ENCODE data around the gene PCDH8. TPM values are rescaled to one million over a fixed set of nuclear protein-coding genes. Genes with fewer than 3 reads are reported as not detected.

Gene PCDH8
- total RNA-seq, 2 experiments from 2014 or later, result not detected

DNA sequence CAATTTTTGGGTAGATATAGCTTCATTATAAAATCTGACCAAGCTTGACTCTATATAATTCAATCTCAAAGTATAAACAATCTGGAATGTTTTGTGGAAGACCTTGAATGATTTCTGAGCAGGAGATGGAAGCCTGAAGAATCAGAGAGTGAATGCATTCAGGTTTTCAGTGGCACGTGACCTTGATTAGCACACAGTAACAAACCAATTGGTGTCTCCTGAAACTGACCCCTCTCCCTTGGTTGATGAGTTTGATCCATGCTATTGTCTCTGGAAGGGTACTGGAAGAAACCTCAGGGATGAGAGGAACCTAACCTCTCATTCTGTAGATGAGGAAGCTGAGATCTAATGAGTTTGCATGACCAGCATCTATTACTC, 39.6 kb downstream of the PCDH8 start:
- Mint-ChIP-seq H3K4me1 (ENCODE audit: low read depth) (peaks cover 4% of the 10 kb centered on the region), H3K27ac (no peak overlapping the region), H3K4me3 (no peak overlapping the region), H3K9me3 (ENCODE audit: insufficient read depth) (no peaks in the 10 kb centered on the region), H3K27me3 (ENCODE audit: low read depth) (no peaks in the 10 kb centered on the region), H3K36me3 (ENCODE audit: low read depth) (no peaks in the 10 kb centered on the region)
- ATAC-seq (no peak), DNase-seq (no peak)
- ChIA-PET POLR2A (no interaction called here), CTCF (interaction anchor here (1.0 to 2.8 kb wide), 8 partner anchors 10 to 199 kb away, joined by 3 to 20 read pairs (median 4); no protein-coding TSS in a partner anchor)

- Mint-ChIP-seq H3K9me3 (ENCODE audit: insufficient read depth) (no peaks in the 10 kb centered on the region), H3K36me3 (ENCODE audit: low read depth) (no peaks in the 10 kb centered on the region), H3K4me1 (ENCODE audit: low read depth) (peaks cover 4% of the 10 kb centered on the region), H3K4me3 (no peak overlapping the region), H3K27ac (no peak overlapping the region), H3K27me3 (ENCODE audit: low read depth) (no peaks in the 10 kb centered on the region)
- POLR2A ChIA-PET, result no interaction called here
- DNase-seq (no peak), ATAC-seq (no peak)
- CTCF ChIA-PET, result interaction anchor here (0.7 kb wide), 1 partner anchor 194 kb away, joined by 3 read pairs; no protein-coding TSS in a partner anchor
These were observed 42.4 kb downstream of the PCDH8 start for GRCh38 chr13:52806029-52806428.

DNA sequence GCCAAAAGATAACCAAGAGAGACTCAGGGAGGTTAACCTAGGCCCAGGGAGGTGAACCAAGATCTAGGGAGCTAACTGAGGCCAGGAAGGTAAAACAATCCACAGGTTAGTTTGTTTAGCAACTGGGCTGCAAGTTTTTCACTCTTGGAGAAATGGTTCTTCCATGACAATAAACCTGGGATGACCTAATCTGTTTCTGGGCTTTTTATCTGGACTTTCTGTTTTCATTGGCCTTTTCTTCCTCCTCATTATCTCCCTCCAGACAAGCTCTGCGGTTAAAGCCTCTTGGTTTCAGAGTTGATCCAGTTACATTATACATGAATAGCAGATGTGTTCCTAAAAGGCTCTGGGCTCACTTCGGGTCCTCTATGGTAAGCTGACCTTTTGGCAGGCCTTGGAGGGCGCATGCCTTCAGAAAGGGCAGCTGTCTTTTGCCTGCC, 44.2 kb downstream of the PCDH8 start:
- no peak for DNase-seq
- H3K4me3 Mint-ChIP-seq, result no peak overlapping the region

GRCh38 chr13:52800856-52801255, 47.6 kb downstream of the PCDH8 start:
- CTCF ChIA-PET, result no interaction called here
- H3K27me3 Mint-ChIP-seq (ENCODE audit: low read depth), result no peaks in the 10 kb centered on the region
- H3K27ac Mint-ChIP-seq, result no peak overlapping the region
- no peak overlapping the region for H3K4me3 Mint-ChIP-seq
- no peaks in the 10 kb centered on the region for H3K36me3 Mint-ChIP-seq (ENCODE audit: low read depth)
- DNase-seq (no peak), ATAC-seq (no peak)
- H3K4me1 Mint-ChIP-seq (ENCODE audit: low read depth), result no peaks in the 10 kb centered on the region
- POLR2A ChIA-PET, result no interaction called here
- H3K9me3 Mint-ChIP-seq (ENCODE audit: insufficient read depth), result no peaks in the 10 kb centered on the region

More for the DNA sequence above, 44.2 kb downstream of the PCDH8 start:
- Mint-ChIP-seq H3K27ac (no peak overlapping the region), H3K27me3 (ENCODE audit: low read depth) (no peaks in the 10 kb centered on the region), H3K4me1 (ENCODE audit: low read depth) (peaks cover under 1% of the 10 kb centered on the region), H3K36me3 (ENCODE audit: low read depth) (no peaks in the 10 kb centered on the region), H3K9me3 (ENCODE audit: insufficient read depth) (no peaks in the 10 kb centered on the region)
- ChIA-PET POLR2A (no interaction called here), CTCF (no interaction called here)
- no peak for ATAC-seq

- ATAC-seq, result no peak
- CTCF ChIA-PET, result no interaction called here
- H3K4me3 Mint-ChIP-seq, result no peak overlapping the region
These were observed 49.5 kb downstream of the PCDH8 start for GRCh38 chr13:52798770-52799430.

DNA sequence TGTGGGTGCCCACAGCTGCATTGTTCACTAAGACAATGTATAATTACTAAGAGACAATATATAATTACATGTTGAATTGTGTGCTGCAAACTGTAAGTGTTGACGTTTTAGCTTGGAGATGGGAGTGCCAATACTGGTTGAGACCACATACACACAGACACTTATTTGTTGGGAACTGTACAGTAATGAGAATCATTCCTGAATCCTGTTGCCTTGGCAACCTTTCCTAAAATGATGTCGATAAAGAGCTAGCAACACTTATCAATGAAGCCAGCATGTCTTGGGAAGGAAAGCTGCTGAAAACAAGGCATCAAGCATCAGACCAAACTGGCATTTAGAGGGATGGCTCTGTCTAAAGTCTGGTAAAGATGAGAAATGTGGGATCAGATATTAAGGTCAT, 51.3 kb downstream of the PCDH8 start:
- no peaks in the 10 kb centered on the region for H3K4me1 Mint-ChIP-seq (ENCODE audit: low read depth)

More at GRCh38 chr13:52798770-52799430, 49.5 kb downstream of the PCDH8 start:
- Mint-ChIP-seq H3K4me1 (ENCODE audit: low read depth) (no peaks in the 10 kb centered on the region), H3K27me3 (ENCODE audit: low read depth) (no peaks in the 10 kb centered on the region), H3K9me3 (ENCODE audit: insufficient read depth) (no peaks in the 10 kb centered on the region), H3K36me3 (ENCODE audit: low read depth) (no peaks in the 10 kb centered on the region), H3K27ac (no peak overlapping the region)
- DNase-seq, result no peak
- POLR2A ChIA-PET, result no interaction called here

DNA sequence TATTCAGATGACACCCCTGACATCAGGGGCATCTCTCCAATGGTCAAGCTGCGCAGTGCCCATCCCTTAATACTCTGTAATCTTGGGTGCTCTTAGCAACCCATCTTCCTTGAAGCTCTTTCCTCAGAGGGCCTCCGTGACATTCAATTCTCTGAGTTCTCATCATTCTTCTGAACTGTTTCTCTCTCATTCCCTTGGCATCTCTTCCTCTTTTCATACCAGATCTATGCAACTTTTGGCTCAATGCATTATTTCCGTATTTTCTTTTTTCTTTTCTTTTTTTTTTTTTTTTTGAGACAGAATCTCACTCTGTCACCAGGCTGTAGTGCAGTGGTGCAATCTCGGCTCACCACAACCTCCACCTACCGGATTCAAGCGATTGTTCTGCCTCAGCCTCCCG, 53.9 kb downstream of the PCDH8 start:
- CTCF ChIA-PET, result no interaction called here
- no peaks in the 10 kb centered on the region for H3K36me3 Mint-ChIP-seq (ENCODE audit: low read depth)
- no peak overlapping the region for H3K4me3 Mint-ChIP-seq
- DNase-seq, result no peak
- no peaks in the 10 kb centered on the region for H3K27me3 Mint-ChIP-seq (ENCODE audit: low read depth)
- H3K27ac Mint-ChIP-seq, result no peak overlapping the region
- POLR2A ChIA-PET, result no interaction called here
- H3K4me1 Mint-ChIP-seq (ENCODE audit: low read depth), result no peaks in the 10 kb centered on the region
- H3K9me3 Mint-ChIP-seq (ENCODE audit: insufficient read depth), result no peaks in the 10 kb centered on the region
- ATAC-seq, result no peak

More for the DNA sequence above, 51.3 kb downstream of the PCDH8 start:
- no peaks in the 10 kb centered on the region for H3K9me3 Mint-ChIP-seq (ENCODE audit: insufficient read depth)
- H3K4me3 Mint-ChIP-seq, result no peak overlapping the region
- no peaks in the 10 kb centered on the region for H3K27me3 Mint-ChIP-seq (ENCODE audit: low read depth)
- CTCF ChIA-PET, result no interaction called here
- no peaks in the 10 kb centered on the region for H3K36me3 Mint-ChIP-seq (ENCODE audit: low read depth)
- DNase-seq (no peak), ATAC-seq (no peak)
- POLR2A ChIA-PET, result no interaction called here
- H3K27ac Mint-ChIP-seq, result no peak overlapping the region

DNA sequence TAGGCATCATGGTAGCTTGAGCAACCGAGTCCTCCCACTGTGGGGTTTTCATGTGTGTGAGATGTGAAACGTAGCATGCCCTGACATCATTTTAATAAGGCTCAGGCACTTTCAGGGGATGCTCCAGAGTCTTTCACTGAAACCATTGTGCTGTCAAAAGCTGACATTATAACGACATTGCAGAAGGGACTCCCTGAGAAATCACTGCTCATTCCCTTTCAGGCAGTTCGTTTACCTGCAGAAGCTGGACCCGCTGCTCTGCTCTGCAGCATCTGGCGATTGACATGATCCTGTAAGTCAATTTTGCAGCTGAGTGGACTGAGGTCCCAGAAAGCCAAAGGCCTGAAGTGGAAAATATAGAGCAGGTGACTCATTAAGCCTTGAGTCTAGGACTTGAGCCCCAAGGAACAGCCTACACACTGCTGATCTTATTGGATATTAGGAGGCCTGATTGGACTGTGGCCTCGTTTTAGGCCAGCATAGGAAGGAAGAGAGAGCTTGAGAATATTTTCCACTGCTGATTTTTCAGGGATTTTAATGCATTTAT, 54.9 kb downstream of the PCDH8 start:
- H3K36me3 Mint-ChIP-seq (ENCODE audit: low read depth), result no peaks in the 10 kb centered on the region
- DNase-seq (no peak), ATAC-seq (no peak)
- H3K27ac Mint-ChIP-seq, result no peak overlapping the region
- no peak overlapping the region for H3K4me3 Mint-ChIP-seq
- ChIA-PET CTCF (interaction anchor here (0.6 kb wide), 1 partner anchor 52 kb away, joined by 3 read pairs; no protein-coding TSS in a partner anchor), POLR2A (no interaction called here)
- H3K9me3 Mint-ChIP-seq (ENCODE audit: insufficient read depth), result no peaks in the 10 kb centered on the region
- H3K4me1 Mint-ChIP-seq (ENCODE audit: low read depth), result no peaks in the 10 kb centered on the region
- no peaks in the 10 kb centered on the region for H3K27me3 Mint-ChIP-seq (ENCODE audit: low read depth)

Small RNA genes within 50 kb of the gene (microRNA-seq; reads per million reads assigned to microRNA genes)
- not detected for gene MIR759

Other genes with a start within 250 kb of the PCDH8 start
- 10 to 100 TPM; 10.4 TPM for gene HNRNPA1L2, start 206.2 kb downstream of the PCDH8 start, total RNA-seq
- gene SUGT1, start 195.8 kb downstream of the PCDH8 start, total RNA-seq, result 10 to 100 TPM; 48.5 to 50.7 TPM
- gene CNMD, start 108.8 kb downstream of the PCDH8 start, total RNA-seq, result not detected
- gene OLFM4, start 180.2 kb upstream of the PCDH8 start, total RNA-seq, result not detected

Measured in activated CD8-positive, alpha-beta T cell treated with anti-CD3 and anti-CD28 coated beads, Interleukin-2, amount 10 ng/mL, durations not matched to agents 7 days and 5 days (primary cell).